ENCODE results near the gene COG4. TPM values are rescaled to one million over a fixed set of nuclear protein-coding genes. Genes with fewer than 3 reads are reported as not detected.

Gene COG4
- total RNA-seq, 3 donors from 2014 or later (not counting 1 experiment from before 2014, with no cell fraction given), result 29.5 to 44.4 (median 31.6) TPM

GRCh38 chr16:70434484-70435260 is 88.7 kb downstream of the COG4 start:
- H3K4me3 Mint-ChIP-seq, result no peak overlapping the region
- no peak for ATAC-seq

DNA sequence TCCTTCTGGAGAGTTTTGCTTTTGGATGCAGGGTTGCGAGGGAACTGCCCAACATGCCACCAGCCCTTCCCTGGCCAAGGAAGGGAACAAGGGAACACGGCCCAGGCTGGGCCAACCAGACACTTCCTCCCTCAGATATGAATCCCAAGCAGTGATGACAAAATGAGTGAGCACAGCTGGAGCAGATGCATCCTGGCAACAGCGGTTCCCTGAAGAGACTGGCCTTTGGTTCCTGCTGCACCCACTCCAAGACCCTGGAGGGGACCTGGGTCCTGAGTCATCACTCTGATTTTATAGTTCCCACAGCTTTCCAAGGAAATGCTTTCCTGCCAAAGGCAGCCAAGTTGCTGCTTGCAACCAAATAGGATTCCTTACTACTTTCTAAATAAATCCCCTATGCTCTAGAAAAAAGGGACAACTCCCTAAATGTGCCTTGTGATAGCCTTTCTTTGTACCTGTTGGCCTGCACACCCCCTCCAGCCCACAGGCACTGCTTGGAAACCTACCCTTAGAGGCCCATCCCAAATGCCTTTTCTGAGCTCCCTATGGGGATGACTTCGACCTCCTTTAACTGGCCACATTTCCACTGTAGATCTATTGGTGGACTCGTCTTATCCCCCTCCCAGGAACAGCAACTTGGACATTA is 89.8 kb downstream of the COG4 start:
- H3K9me3 ChIP-seq (ENCODE audit: control insufficient read depth, insufficient read depth, low read length), result no peaks in the 10 kb centered on the region
- H3K36me3 ChIP-seq (ENCODE audit: control insufficient read depth, insufficient read depth, low read length), result no peaks in the 10 kb centered on the region
- H3K27me3 ChIP-seq (ENCODE audit: control insufficient read depth, insufficient read depth, low read length), result no peaks in the 10 kb centered on the region
- Mint-ChIP-seq H3K27me3 (ENCODE audit: low read depth in 2 of 2) (no peaks in the 10 kb centered on the region), H3K4me1 (peaks cover 50 to 66% of the 10 kb centered on the region in 2 donors), H3K4me3 (no peak overlapping the region), H3K9me3 (no peaks in the 10 kb centered on the region), H3K27ac (no peak overlapping the region), H3K36me3 (no peaks in the 10 kb centered on the region)
- intact Hi-C loops (cut with micrococcal nuclease), result no loop called here
- no peak overlapping the region for H3K27ac ChIP-seq (ENCODE audit: low read length)
- WGBS (ENCODE audit: insufficient coverage), result 75% methylated on average over 5 of the region's 5 CpGs
- H3K4me1 ChIP-seq (ENCODE audit: control insufficient read depth, insufficient read depth, low read length), result peaks cover 72% of the 10 kb centered on the region
- no peak for DNase-seq
- TF ChIP-seq, protein P1, sequence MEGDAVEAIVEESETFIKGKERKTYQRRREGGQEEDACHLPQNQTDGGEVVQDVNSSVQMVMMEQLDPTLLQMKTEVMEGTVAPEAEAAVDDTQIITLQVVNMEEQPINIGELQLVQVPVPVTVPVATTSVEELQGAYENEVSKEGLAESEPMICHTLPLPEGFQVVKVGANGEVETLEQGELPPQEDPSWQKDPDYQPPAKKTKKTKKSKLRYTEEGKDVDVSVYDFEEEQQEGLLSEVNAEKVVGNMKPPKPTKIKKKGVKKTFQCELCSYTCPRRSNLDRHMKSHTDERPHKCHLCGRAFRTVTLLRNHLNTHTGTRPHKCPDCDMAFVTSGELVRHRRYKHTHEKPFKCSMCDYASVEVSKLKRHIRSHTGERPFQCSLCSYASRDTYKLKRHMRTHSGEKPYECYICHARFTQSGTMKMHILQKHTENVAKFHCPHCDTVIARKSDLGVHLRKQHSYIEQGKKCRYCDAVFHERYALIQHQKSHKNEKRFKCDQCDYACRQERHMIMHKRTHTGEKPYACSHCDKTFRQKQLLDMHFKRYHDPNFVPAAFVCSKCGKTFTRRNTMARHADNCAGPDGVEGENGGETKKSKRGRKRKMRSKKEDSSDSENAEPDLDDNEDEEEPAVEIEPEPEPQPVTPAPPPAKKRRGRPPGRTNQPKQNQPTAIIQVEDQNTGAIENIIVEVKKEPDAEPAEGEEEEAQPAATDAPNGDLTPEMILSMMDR (IDR thresholded peaks at IDR 0.05), result no peak
- no peak overlapping the region for H3K4me3 ChIP-seq (ENCODE audit: low read length)
- no peak for ATAC-seq

More at GRCh38 chr16:70434484-70435260, 88.7 kb downstream of the COG4 start:
- no peaks in the 10 kb centered on the region for H3K27me3 Mint-ChIP-seq (ENCODE audit: low read depth in 2 of 2)
- H3K36me3 Mint-ChIP-seq, result no peaks in the 10 kb centered on the region
- intact Hi-C loops (cut with micrococcal nuclease), result loop anchor here (5.0 kb wide), 1 partner anchor 32 kb away; no protein-coding TSS in a partner anchor
- H3K4me1 ChIP-seq (ENCODE audit: control insufficient read depth, insufficient read depth, low read length), result peaks cover 67% of the 10 kb centered on the region
- no peak overlapping the region for H3K4me3 ChIP-seq (ENCODE audit: low read length)
- H3K27me3 ChIP-seq (ENCODE audit: control insufficient read depth, insufficient read depth, low read length), result no peaks in the 10 kb centered on the region
- DNase-seq, result no peak
- H3K9me3 Mint-ChIP-seq, result no peaks in the 10 kb centered on the region
- H3K36me3 ChIP-seq (ENCODE audit: control insufficient read depth, insufficient read depth, low read length), result no peaks in the 10 kb centered on the region
- peaks cover 44 to 60% of the 10 kb centered on the region in 2 donors for H3K4me1 Mint-ChIP-seq
- no peak overlapping the region for H3K27ac Mint-ChIP-seq
- 93% methylated on average over 6 of the region's 6 CpGs for WGBS (ENCODE audit: insufficient coverage)
- no peak overlapping the region for H3K27ac ChIP-seq (ENCODE audit: low read length)
- TF ChIP-seq, protein P1 (IDR thresholded peaks at IDR 0.05), result no peak
- H3K9me3 ChIP-seq (ENCODE audit: control insufficient read depth, insufficient read depth, low read length), result no peaks in the 10 kb centered on the region

- intact Hi-C loops (cut with micrococcal nuclease), result no loop called here
- WGBS (ENCODE audit: insufficient coverage), result 57% methylated on average over 12 of the region's 12 CpGs
- ATAC-seq, result no peak
- Mint-ChIP-seq H3K27ac (peak overlapping the region in 1 of 2 donors; percentile 19), H3K9me3 (no peaks in the 10 kb centered on the region), H3K27me3 (ENCODE audit: low read depth in 2 of 2) (no peaks in the 10 kb centered on the region), H3K4me3 (peak overlapping the region; percentile 1), H3K4me1 (peaks cover 51 to 66% of the 10 kb centered on the region in 2 donors), H3K36me3 (no peaks in the 10 kb centered on the region)
- DNase-seq, result no peak
- peaks cover 73% of the 10 kb centered on the region for H3K4me1 ChIP-seq (ENCODE audit: control insufficient read depth, insufficient read depth, low read length)
- peak overlapping the region; percentile 42 for H3K27ac ChIP-seq (ENCODE audit: low read length)
- H3K27me3 ChIP-seq (ENCODE audit: control insufficient read depth, insufficient read depth, low read length), result no peaks in the 10 kb centered on the region
- TF ChIP-seq, protein P1 (IDR thresholded peaks at IDR 0.05), result no peak
- H3K4me3 ChIP-seq (ENCODE audit: low read length), result no peak overlapping the region
- H3K36me3 ChIP-seq (ENCODE audit: control insufficient read depth, insufficient read depth, low read length), result no peaks in the 10 kb centered on the region
- no peaks in the 10 kb centered on the region for H3K9me3 ChIP-seq (ENCODE audit: control insufficient read depth, insufficient read depth, low read length)
These were observed 90.5 kb downstream of the COG4 start for GRCh38 chr16:70432723-70433457.
